Liver (tissue), 9 donors: Measurements from ENCODE around the gene LYSMD3. TPM values are rescaled to one million over a fixed set of nuclear protein-coding genes. Genes with fewer than 3 reads are reported as not detected.

Experiments
- DNase-seq: peaks from one replicate; pipeline ENCODE4 v3.0.0-alpha.2; 2017; ENCODE audit warnings: low spot score
- H3K27ac ChIP-seq, 2 donors: one replicate each; pipeline ENCODE4 v1.7.0; 2013; ENCODE audit warnings: inconsistent platforms in 2 of 2, low read length in 2 of 2, control low read depth in 1 of 2, low read depth in 1 of 2, mild to moderate bottlenecking in 1 of 2
- H3K27me3 ChIP-seq, 4 donors: one replicate each; pipeline versions ENCODE4 v1.6.1 to v1.7.0; 2013; ENCODE audit warnings: low read length in 3 of 4, inconsistent platforms in 1 of 4, mild to moderate bottlenecking in 1 of 4, moderate library complexity in 1 of 4; ENCODE audit not compliant: control insufficient read depth in 4 of 4, insufficient read depth in 4 of 4
- H3K36me3 ChIP-seq, 4 donors: one replicate each; pipeline versions ENCODE4 v1.6.1 to v1.7.0; 2013; ENCODE audit warnings: low read length in 3 of 4, mild to moderate bottlenecking in 3 of 4, low read depth in 1 of 4, moderate library complexity in 1 of 4; ENCODE audit not compliant: control insufficient read depth in 4 of 4, insufficient read depth in 3 of 4
- H3K4me1 ChIP-seq, 4 donors: one replicate each; pipeline versions ENCODE4 v1.6.1 to v1.7.0; 2013; ENCODE audit warnings: low read length in 3 of 4, mild to moderate bottlenecking in 3 of 4, moderate library complexity in 1 of 4; ENCODE audit not compliant: control insufficient read depth in 4 of 4, insufficient read depth in 4 of 4
- H3K4me3 ChIP-seq, 3 donors: one replicate each; pipeline versions ENCODE4 v1.6.1 to v1.7.0; 2013; ENCODE audit warnings: low read length in 3 of 3, control low read depth in 1 of 3, low read depth in 1 of 3, mild to moderate bottlenecking in 1 of 3
- H3K9ac ChIP-seq, 2 donors: one replicate each; pipeline ENCODE4 v1.7.0; 2013; ENCODE audit warnings: low read length in 2 of 2, mild to moderate bottlenecking in 2 of 2, moderate library complexity in 2 of 2, control low read depth in 1 of 2, low read depth in 1 of 2
- H3K9me3 ChIP-seq, 4 donors: one replicate each; pipeline versions ENCODE4 v1.6.1 to v1.7.0; 2013; ENCODE audit warnings: low read length in 3 of 4; ENCODE audit not compliant: control insufficient read depth in 4 of 4
- CTCF ChIP-seq: fragments of 150-350 bp; IDR thresholded peaks from 2 replicates; pipeline ENCODE4 v1.5.1; 2017; ENCODE audit warnings: improper control_type of control experiment, low read depth, low read length; ENCODE audit not compliant: missing input control
- EGR1 ChIP-seq, 2 donors: IDR thresholded peaks; 2 replicates each; pipeline ENCODE4 v1.6.1; 2016 to 2018; ENCODE audit warnings: antibody characterized with exemption in 2 of 2, low read depth in 2 of 2
- FOXA1 ChIP-seq: IDR thresholded peaks from 2 replicates; pipeline ENCODE4 v1.6.1; 2016; ENCODE audit warnings: antibody characterized with exemption
- FOXA2 ChIP-seq: IDR thresholded peaks from 2 replicates; pipeline ENCODE4 v1.6.1; 2016; ENCODE audit warnings: antibody characterized with exemption
- GABPA ChIP-seq, 2 donors: IDR thresholded peaks in 1 of 2; conservative IDR thresholded peaks in 1 of 2; 2 replicates each; pipeline ENCODE4 v1.6.1; 2016; ENCODE audit warnings: antibody characterized with exemption in 2 of 2, mild to moderate bottlenecking in 1 of 2, moderate library complexity in 1 of 2
- HNF4A ChIP-seq, 2 donors: conservative IDR thresholded peaks; 2 replicates each; pipeline ENCODE4 v1.6.1; 2016; ENCODE audit warnings: antibody characterized with exemption in 2 of 2, mild to moderate bottlenecking in 2 of 2
- HNF4G ChIP-seq: IDR thresholded peaks from 2 replicates; pipeline ENCODE4 v1.6.1; 2016; ENCODE audit warnings: antibody characterized with exemption
- JUND ChIP-seq, 2 donors: IDR thresholded peaks; 2 replicates each; pipeline ENCODE4 v1.6.1; 2016; ENCODE audit warnings: antibody characterized with exemption in 2 of 2
- MAX ChIP-seq: IDR thresholded peaks from 2 replicates; pipeline ENCODE4 v1.6.1; 2016; ENCODE audit warnings: antibody characterized with exemption
- NR2F2 ChIP-seq: IDR thresholded peaks from 2 replicates; pipeline ENCODE4 v1.6.1; 2016; ENCODE audit warnings: antibody characterized with exemption
- RAD21 ChIP-seq, 2 donors: IDR thresholded peaks; 2 replicates each; pipeline ENCODE4 v1.6.1; 2016; ENCODE audit warnings: antibody characterized with exemption in 2 of 2, mild to moderate bottlenecking in 2 of 2
- REST ChIP-seq: IDR thresholded peaks from 2 replicates; pipeline ENCODE4 v1.6.1; 2016; ENCODE audit warnings: antibody characterized with exemption, mild to moderate bottlenecking
- SP1 ChIP-seq: IDR thresholded peaks from 2 replicates; pipeline ENCODE4 v1.6.1; 2018; ENCODE audit warnings: antibody characterized with exemption, mild to moderate bottlenecking
- TAF1 ChIP-seq: conservative IDR thresholded peaks from 2 replicates; pipeline ENCODE4 v1.6.1; 2016; ENCODE audit warnings: antibody characterized with exemption, mild to moderate bottlenecking
- YY1 ChIP-seq: IDR thresholded peaks from 2 replicates; pipeline ENCODE4 v1.6.1; 2016; ENCODE audit warnings: antibody characterized with exemption, mild to moderate bottlenecking
- ZBTB33 ChIP-seq: IDR thresholded peaks from 2 replicates; pipeline ENCODE4 v1.6.1; 2016; ENCODE audit warnings: antibody characterized with exemption
- WGBS: extraction: QIAGEN DNeasy Blood & Tissue Kit; methylation state at CpG from one replicate; pipeline ENCODE4 v1.1.7; 2013; 5-methylcytosine and 5-hydroxymethylcytosine counted together
- polyA plus RNA-seq, 2 donors: library from polyadenylated mRNA; stranded (reverse) in 1 of 2; unstranded in 1 of 2; fragments of 200-250 nt in 1 of 2; fragments of >200 nt in 1 of 2; fragmentation: Nextera tagmentation in 1 of 2; extraction: Ambion mirVana in 1 of 2; gene quantifications; one replicate each; pipeline versions ENCODE4 v1.2.1 to v1.2.3, GENCODE V29; 2013 to 2015
- total RNA-seq, 2 donors: library from RNA; depleted of rRNA; stranded (reverse); fragments of >200 nt; gene quantifications; one replicate each; pipeline ENCODE4 v1.2.3, GENCODE V29; 2014
- donor health status: healthy.
- donor health status: healthy.
- donor health status: healthy.
- donor health status: healthy.
- donor health status: healthy.

The LYSMD3 gene
- total and polyA plus RNA-seq, 4 donors = 8.8 to 23.6 (median 11.0) TPM

- H3K9ac ChIP-seq = no peak overlapping the region
- 51% methylated on average over 1 of the region's 1 CpG for WGBS
Measured at GRCh38 chr5:90547072-90547536, 17.7 kb upstream of the LYSMD3 start.

GRCh38 chr5:90546216-90546837 is 16.9 kb upstream of the LYSMD3 start:
- H3K27me3 ChIP-seq = peaks cover 0 to 9% (median under 1%) of the 10 kb centered on the region in 4 donors
- no peaks in the 10 kb centered on the region for H3K9me3 ChIP-seq
- H3K27ac ChIP-seq = no peak overlapping the region
- no peaks in the 10 kb centered on the region for H3K36me3 ChIP-seq
- WGBS = 87% methylated on average over 4 of the region's 4 CpGs
- TF ChIP-seq MAX (no peak), GABPA (IDR thresholded peaks at IDR 0.05 in 1 of 2, conservative IDR thresholded peaks at IDR 0.05 in 1 of 2) (no peak), RAD21 (IDR thresholded peaks at IDR 0.05) (no peak), JUND (IDR thresholded peaks at IDR 0.05) (no peak), HNF4A (conservative IDR thresholded peaks at IDR 0.05) (no peak), CTCF (no peak), SP1 (no peak), EGR1 (IDR thresholded peaks at IDR 0.05; ENCODE audit: low read depth in 2 of 2) (no peak), TAF1 (no peak), REST (no peak), NR2F2 (no peak), ZBTB33 (no peak), FOXA2 (no peak), HNF4G (no peak)
- H3K4me1 ChIP-seq = no peaks in the 10 kb centered on the region
- no peak overlapping the region for H3K9ac ChIP-seq
- H3K4me3 ChIP-seq = no peak overlapping the region
- DNase-seq = no peak

More at GRCh38 chr5:90547072-90547536, 17.7 kb upstream of the LYSMD3 start:
- no peak for DNase-seq
- H3K4me1 ChIP-seq = no peaks in the 10 kb centered on the region
- no peaks in the 10 kb centered on the region for H3K9me3 ChIP-seq
- TF ChIP-seq JUND (IDR thresholded peaks at IDR 0.05) = no peak
- TF ChIP-seq RAD21 (IDR thresholded peaks at IDR 0.05) = no peak
- TF ChIP-seq EGR1 (IDR thresholded peaks at IDR 0.05; ENCODE audit: low read depth in 2 of 2) = no peak
- TF ChIP-seq SP1 = no peak
- TF ChIP-seq HNF4A (conservative IDR thresholded peaks at IDR 0.05) = no peak
- TF ChIP-seq TAF1 = no peak
- TF ChIP-seq YY1 = no peak
- no peak for TF ChIP-seq HNF4G
- no peak for TF ChIP-seq NR2F2
- no peak for TF ChIP-seq GABPA (IDR thresholded peaks at IDR 0.05 in 1 of 2, conservative IDR thresholded peaks at IDR 0.05 in 1 of 2)
- no peak for TF ChIP-seq MAX
- no peak for TF ChIP-seq ZBTB33
- no peak for TF ChIP-seq FOXA1
- no peaks in the 10 kb centered on the region for H3K36me3 ChIP-seq
- no peak overlapping the region for H3K27ac ChIP-seq
- peaks cover 0 to 10% (median under 1%) of the 10 kb centered on the region in 4 donors for H3K27me3 ChIP-seq
- no peak overlapping the region for H3K4me3 ChIP-seq
